Gastroesophageal sphincter (tissue), 3 donors: ENCODE measurements around the gene TFR2.

ENCODE experiments used
- CTCF ChIP-seq, 4 experiments: fragments of 200-600 bp in 2 of 4; fragments of 450-650 bp in 2 of 4; sonication (generic) in 1 of 4; IDR thresholded peaks; one replicate each; pipeline ENCODE4 v1.5.1; 2017 to 2019; ENCODE audit warnings: antibody characterized with exemption in 4 of 4, mild to moderate bottlenecking in 2 of 4, moderate library complexity in 2 of 4
- POLR2A ChIP-seq, 2 donors: fragments of 450-650 bp; IDR thresholded peaks; one replicate each; pipeline ENCODE4 v1.6.1; 2017; ENCODE audit warnings: antibody characterized with exemption in 2 of 2, mild to moderate bottlenecking in 2 of 2, moderate library complexity in 1 of 2

DNA sequence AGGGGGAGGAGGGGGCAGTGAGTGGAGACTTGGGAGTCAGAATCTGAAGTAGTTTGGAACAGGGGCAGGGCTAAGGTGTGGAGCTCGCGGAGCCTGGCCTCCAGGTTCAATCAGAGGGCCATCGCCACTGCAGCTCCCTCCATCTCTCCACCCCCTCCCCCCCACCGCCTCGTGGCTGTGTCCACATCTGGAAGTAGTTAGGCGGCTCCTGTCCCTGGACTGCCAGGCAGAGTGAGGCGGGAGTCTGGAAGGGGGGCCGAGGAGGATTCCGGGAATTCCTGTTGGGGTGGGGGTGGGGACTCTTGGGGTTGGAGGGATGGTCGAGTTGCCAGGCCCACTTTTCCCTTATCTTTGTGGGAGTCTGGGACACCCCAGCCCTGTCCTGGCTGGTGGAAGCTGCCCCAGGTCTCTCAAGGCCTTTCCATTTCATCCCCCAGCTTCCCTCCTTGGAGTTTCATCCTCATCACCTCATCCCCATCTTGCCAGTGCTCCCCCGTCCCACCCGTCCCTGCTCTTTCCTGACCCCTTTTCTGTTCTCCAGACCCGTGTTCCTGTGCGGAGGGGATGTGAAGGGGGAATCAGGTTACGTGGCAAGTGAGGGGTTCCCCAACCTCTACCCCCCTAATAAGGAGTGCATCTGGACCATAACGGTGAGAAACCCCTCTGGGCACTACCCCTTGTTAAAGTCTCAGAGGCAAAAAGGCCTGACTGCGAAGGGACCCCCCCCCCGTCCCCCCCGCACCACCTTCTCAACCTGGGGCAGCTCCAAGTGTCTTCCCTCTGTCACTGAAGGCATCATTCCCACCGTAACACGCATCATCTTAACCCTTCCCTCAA, 38.2 kb downstream of the TFR2 start:
- TF ChIP-seq POLR2A (IDR thresholded peaks at IDR 0.05) = no peak
- TF ChIP-seq CTCF (IDR thresholded peaks at IDR 0.05) = no peak
